Ectodermal cell (in vitro differentiated cells): Measurements from ENCODE around the gene KATNBL1. TPM values are rescaled to one million over a fixed set of nuclear protein-coding genes. Genes with fewer than 3 reads are reported as not detected.

ENCODE experiments used
- H3K27ac ChIP-seq: 2 replicates; pipeline ENCODE4 v1.7.0; 2013; ENCODE audit warnings: mild to moderate bottlenecking, low read depth, low read length; ENCODE audit not compliant: insufficient read depth, poor library complexity, severe bottlenecking
- H3K27me3 ChIP-seq: 2 replicates; pipeline ENCODE4 v1.7.0; 2013; ENCODE audit warnings: mild to moderate bottlenecking, low read length; ENCODE audit not compliant: insufficient read depth, control insufficient read depth, poor library complexity, severe bottlenecking
- H3K36me3 ChIP-seq: one replicate; pipeline ENCODE4 v1.7.0; 2013; ENCODE audit warnings: low read length; ENCODE audit not compliant: control insufficient read depth, insufficient read depth
- H3K4me1 ChIP-seq: one replicate; pipeline ENCODE4 v1.7.0; 2013; ENCODE audit warnings: low read length; ENCODE audit not compliant: control insufficient read depth, insufficient read depth
- H3K4me3 ChIP-seq: 2 replicates; pipeline ENCODE4 v1.7.0; 2013; ENCODE audit warnings: low read depth, low read length, control low read depth; ENCODE audit not compliant: insufficient read depth
- H3K9me3 ChIP-seq: 2 replicates; pipeline ENCODE4 v1.7.0; 2013; ENCODE audit warnings: mild to moderate bottlenecking, low read length, moderate library complexity; ENCODE audit not compliant: control insufficient read depth
- WGBS, 2 experiments: methylation state at CpG; one replicate each; pipeline ENCODE4 v1.1.7; 2013; ENCODE audit warnings: missing lambda C conversion rate in 2 of 2; 5-methylcytosine and 5-hydroxymethylcytosine counted together
- polyA plus RNA-seq, 4 experiments: library from polyadenylated mRNA; stranded (reverse); fragments of 50-300 nt; gene quantifications; one replicate each; pipeline ENCODE4 v1.2.3, GENCODE V29; 2013

The KATNBL1 gene
- 70.3 TPM for polyA plus RNA-seq (2013, experiment 1 of 4)
- 52.4 TPM for polyA plus RNA-seq (2013, experiment 2 of 4)
- polyA plus RNA-seq (2013, experiment 3 of 4) = 60.2 TPM
- polyA plus RNA-seq (2013, experiment 4 of 4) = 65.2 TPM

DNA sequence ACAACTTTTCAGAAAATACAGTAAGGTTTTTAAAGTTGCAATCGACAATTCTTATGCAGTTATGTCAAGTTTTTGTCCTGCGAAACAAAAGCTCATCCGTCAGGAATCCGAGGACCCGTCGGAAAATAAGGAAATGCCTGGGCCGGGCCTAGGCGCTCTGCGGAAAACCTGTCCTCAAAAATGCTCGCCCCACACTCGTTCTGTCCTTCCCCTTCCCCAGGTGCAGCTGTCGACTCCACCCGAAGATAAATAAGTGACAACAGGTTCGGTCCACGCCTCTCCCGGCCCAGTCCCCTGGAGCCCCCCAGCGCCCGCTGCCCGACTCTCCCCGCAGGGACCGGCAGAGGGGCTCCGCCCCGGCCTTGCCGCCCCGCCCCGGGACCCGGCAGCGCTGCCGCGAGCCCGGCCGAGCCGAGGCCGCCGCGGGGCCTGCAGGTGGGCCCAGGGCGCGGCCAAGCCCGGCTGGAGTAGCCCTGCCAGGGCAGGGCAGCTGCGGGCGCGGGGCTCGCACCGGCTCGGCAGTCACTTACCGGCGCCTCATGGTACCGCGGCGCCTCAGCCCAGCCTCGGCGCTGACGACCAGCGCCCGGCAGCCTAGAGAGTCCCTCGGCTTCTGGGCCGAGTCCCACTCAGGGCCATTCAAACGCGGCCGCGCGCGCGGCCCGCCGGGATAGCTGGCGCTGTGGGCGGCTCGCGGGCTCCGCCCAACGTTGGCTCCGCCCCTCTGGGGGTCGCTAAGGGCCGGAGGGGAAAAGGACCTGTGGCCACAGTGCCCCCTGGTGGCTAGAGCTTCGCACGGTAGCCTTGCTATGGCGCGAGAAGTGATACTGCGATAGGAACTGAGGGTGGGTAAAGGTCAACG, at the start of gene KATNBL1:
TSS of gene KATNBL1 (minus strand) at position 676 of the 862 bp plus-strand sequence. CDS start 46,420 bp downstream, outside the sequence.
- Histone ChIP-seq H3K4me1 (no peaks in the 10 kb centered on the region), H3K4me3 (peak within 1 kb of the TSS; percentile 50), H3K27me3 (no peaks in the 10 kb centered on the region), H3K9me3 (no peaks in the 10 kb centered on the region), H3K36me3 (no peaks in the 10 kb centered on the region), H3K27ac (peak within 1 kb of the TSS; percentile 75)
- WGBS, 2 experiments = 1% methylated on average over 81 of the region's 81 CpGs

DNA sequence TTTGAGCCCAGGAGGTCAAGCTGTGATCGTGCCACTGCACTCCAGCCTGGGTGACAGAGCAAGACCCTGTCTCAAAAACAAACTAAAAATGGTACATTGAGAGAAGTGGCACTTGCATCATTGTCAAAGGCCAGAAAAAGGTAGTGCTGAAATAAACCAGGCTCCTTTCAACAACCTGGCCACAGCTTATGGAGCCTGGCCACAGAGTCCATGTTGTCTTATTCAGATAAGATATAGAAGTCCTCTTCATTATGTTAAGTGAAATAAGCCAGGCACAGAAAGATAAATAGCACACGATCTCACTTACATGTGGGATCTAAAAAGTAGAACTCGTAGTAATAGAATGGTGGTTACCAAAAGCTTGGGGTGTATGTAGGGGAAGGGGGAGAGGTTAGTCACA, 49.7 kb upstream of the KATNBL1 start:
- Histone ChIP-seq H3K27me3 (no peaks in the 10 kb centered on the region), H3K4me1 (no peaks in the 10 kb centered on the region), H3K27ac (no peak overlapping the region), H3K9me3 (no peaks in the 10 kb centered on the region), H3K36me3 (no peaks in the 10 kb centered on the region), H3K4me3 (no peak overlapping the region)
- 90 to 98% methylated on average over 3 of the region's 3 CpGs for WGBS, 2 experiments

DNA sequence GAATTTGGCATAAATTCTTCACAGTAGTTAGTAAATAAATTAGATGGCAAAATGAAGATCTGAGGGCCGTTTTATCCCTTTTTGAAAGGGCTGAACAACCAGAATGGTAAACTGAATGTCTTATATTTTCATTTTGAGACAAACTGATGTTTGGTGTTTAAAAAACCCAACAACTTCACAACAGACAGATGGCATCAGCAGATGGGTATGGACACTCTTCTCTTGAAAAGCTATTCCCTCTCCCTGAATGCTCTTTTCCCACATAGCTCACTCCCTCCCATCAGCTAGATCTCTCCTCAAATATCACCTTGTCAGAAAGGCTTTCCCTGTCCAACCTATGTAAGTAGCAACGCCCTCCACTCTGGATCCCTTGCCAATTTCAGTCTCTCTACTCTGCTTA, 48.3 kb upstream of the KATNBL1 start:
- H3K27me3 ChIP-seq = no peaks in the 10 kb centered on the region
- H3K27ac ChIP-seq = no peak overlapping the region
- H3K4me1 ChIP-seq = no peaks in the 10 kb centered on the region
- H3K9me3 ChIP-seq = no peaks in the 10 kb centered on the region
- H3K36me3 ChIP-seq = no peaks in the 10 kb centered on the region
- no peak overlapping the region for H3K4me3 ChIP-seq
- 88 to 94% methylated on average over 2 of the region's 2 CpGs for WGBS, 2 experiments

GRCh38 chr15:34252545-34252944, 42.6 kb upstream of the KATNBL1 start:
- Histone ChIP-seq H3K27me3 (no peaks in the 10 kb centered on the region), H3K4me1 (no peaks in the 10 kb centered on the region), H3K9me3 (no peaks in the 10 kb centered on the region), H3K27ac (no peak overlapping the region), H3K36me3 (no peaks in the 10 kb centered on the region), H3K4me3 (no peak overlapping the region)

DNA sequence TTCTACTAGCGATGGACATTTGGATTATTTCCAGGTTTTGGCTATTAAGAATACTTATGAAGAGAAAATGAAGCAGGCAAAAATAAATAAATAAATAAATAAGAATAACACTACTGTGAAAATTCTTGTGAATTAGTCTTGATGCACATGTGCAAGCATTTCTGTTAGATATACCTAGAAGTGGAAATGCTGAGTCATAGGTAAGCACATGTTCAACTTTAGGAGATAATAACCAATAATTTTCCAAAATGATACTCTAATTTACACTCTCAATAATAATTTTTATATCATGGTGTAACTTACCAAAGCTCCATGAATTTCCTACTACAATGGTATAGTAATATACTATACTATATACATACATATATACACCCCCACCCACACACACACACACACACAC, 38.3 kb upstream of the KATNBL1 start:
- H3K9me3 ChIP-seq = no peaks in the 10 kb centered on the region
- H3K36me3 ChIP-seq = no peaks in the 10 kb centered on the region
- H3K4me3 ChIP-seq = no peak overlapping the region
- WGBS, 2 experiments = no CpG with 5 or more reads among the region's 1 CpG
- H3K27ac ChIP-seq = no peak overlapping the region
- H3K4me1 ChIP-seq = no peaks in the 10 kb centered on the region
- no peaks in the 10 kb centered on the region for H3K27me3 ChIP-seq

DNA sequence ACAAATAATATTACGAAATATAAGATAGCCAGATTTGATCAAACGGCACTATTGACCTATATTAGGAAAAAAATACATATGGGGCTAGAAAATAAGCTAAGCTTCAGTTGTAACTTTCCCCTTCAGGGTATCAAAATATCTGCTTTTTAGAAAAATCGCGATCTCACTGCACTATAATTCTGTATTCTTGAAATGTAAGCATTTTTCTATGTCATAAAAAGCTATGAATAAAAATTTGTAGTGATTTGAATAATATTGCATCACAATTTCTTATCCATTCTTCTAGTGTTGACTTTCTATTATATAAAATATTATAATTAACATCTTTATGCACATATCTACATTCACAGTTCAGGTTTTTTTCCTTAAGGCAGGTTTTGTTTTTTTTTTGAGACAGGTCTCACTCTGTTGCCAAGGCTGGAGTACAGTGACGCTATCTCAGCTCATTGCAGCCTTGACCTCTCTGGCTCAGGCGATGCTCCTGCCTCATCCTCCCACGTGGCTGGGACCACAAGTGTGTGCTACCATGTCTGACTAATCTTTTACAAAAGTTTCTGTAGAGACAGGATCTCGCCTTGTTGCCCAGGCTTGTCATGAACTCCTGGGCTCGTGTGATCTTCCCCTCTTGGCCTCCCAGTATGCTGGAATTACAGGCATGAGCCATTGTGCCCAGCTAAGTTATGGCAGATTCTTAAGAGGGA, 36.5 kb upstream of the KATNBL1 start:
- no peak overlapping the region for H3K4me3 ChIP-seq
- H3K36me3 ChIP-seq = no peaks in the 10 kb centered on the region
- H3K27ac ChIP-seq = no peak overlapping the region
- no peaks in the 10 kb centered on the region for H3K4me1 ChIP-seq
- no peaks in the 10 kb centered on the region for H3K9me3 ChIP-seq
- H3K27me3 ChIP-seq = no peaks in the 10 kb centered on the region
- 77 to 84% methylated on average over 6 to 9 of the region's 9 CpGs for WGBS, 2 experiments

GRCh38 chr15:34243226-34243625, 33.3 kb upstream of the KATNBL1 start:
- Histone ChIP-seq H3K27me3 (no peaks in the 10 kb centered on the region), H3K36me3 (no peaks in the 10 kb centered on the region), H3K4me3 (no peak overlapping the region), H3K9me3 (no peaks in the 10 kb centered on the region), H3K4me1 (no peaks in the 10 kb centered on the region), H3K27ac (no peak overlapping the region)
- WGBS, 2 experiments = 95% methylated on average over 2 to 3 of the region's 3 CpGs

- Histone ChIP-seq H3K27ac (no peak overlapping the region), H3K4me3 (no peak overlapping the region), H3K36me3 (no peaks in the 10 kb centered on the region), H3K4me1 (no peaks in the 10 kb centered on the region), H3K27me3 (no peaks in the 10 kb centered on the region), H3K9me3 (no peaks in the 10 kb centered on the region)
- 91 to 93% methylated on average over 2 to 3 of the region's 4 CpGs for WGBS, 2 experiments
Measured at GRCh38 chr15:34242331-34242710, 32.4 kb upstream of the KATNBL1 start.

DNA sequence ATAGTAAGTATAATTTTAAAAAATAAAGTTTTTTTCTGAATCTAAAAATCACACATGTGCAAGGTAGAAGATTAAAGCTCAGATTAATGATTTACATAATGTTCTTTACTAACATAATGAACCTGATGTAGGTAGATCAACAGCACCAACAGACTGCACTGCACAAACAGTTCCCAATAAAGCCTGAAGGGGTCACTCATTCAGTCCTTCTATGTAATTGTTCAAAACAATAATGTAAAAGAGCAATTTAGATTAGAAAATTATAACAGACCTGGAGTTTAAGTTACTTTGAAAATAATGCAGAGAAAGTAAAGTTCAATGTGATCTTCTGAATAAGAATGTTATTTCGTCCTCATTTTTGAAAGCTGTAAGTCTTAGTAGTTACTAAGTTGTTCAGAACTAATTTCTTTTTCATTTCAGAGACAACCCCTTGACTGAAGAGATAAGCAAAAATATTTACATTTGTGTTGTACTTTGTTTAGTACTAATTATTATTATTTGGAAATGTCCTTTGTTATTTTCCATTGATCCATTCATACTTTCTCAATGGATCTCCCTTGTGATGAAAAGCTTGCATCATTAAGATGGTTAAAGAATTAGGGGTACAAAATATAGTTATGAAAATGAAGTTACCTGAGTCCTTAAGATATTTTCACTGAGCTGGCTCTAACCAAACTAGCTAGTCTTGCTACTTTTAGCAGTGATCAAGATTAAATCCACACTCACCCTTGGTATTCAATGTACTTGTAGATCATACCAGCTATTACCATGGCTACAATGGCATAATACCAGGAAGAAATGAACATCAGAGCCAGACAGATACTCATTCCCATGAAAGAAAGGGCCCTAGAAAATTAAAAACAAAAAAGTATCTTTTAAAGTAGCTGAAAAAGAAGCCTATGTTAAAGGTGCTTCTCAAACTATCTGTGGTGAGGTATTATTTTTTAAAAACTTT, 31.8 kb upstream of the KATNBL1 start:
- Histone ChIP-seq H3K27ac (no peak overlapping the region), H3K36me3 (no peaks in the 10 kb centered on the region), H3K4me1 (no peaks in the 10 kb centered on the region), H3K27me3 (no peaks in the 10 kb centered on the region), H3K4me3 (no peak overlapping the region), H3K9me3 (no peaks in the 10 kb centered on the region)
- WGBS, 2 experiments = 62 to 67% methylated on average over 1 of the region's 1 CpG
